NCI-H1694 treated with DMSO at 0.1 percent for 48 hours (cell line): ENCODE measurements around the gene SLC27A5.

Experiments used
- DNase-seq: peaks from one replicate; lab custom pipeline; 2025; lab: John Stamatoyannopoulos, UW

The SLC27A5 gene

GRCh38 chr19:58511353-58512208 is at the start of gene SLC27A5:
Gene SLC27A5 (minus strand): TSS chr19:58511992. CDS start chr19:58511955, 37 bp downstream.
- DNase-seq = no peak

GRCh38 chr19:58560921-58561320 is 49.1 kb upstream of the SLC27A5 start:
- no peak for DNase-seq

GRCh38 chr19:58560007-58560887 is 48.5 kb upstream of the SLC27A5 start:
- no peak for DNase-seq

GRCh38 chr19:58559275-58560006 is 47.6 kb upstream of the SLC27A5 start:
- DNase-seq = no peak

GRCh38 chr19:58558623-58559274 is 47.0 kb upstream of the SLC27A5 start:
- DNase-seq = no peak

GRCh38 chr19:58558066-58558622 is 46.4 kb upstream of the SLC27A5 start, which contains the start of gene UBE2M:
Gene UBE2M (minus strand): TSS chr19:58558611. CDS start chr19:58558381, 230 bp downstream.
- DNase-seq = no peak

GRCh38 chr19:58557221-58558065 is 45.7 kb upstream of the SLC27A5 start:
- DNase-seq = no peak

GRCh38 chr19:58556622-58557220 is 44.9 kb upstream of the SLC27A5 start:
- DNase-seq = no peak

GRCh38 chr19:58555920-58556621 is 44.3 kb upstream of the SLC27A5 start:
- DNase-seq = no peak

- no peak for DNase-seq
Observed at GRCh38 chr19:58555369-58555885, 43.6 kb upstream of the SLC27A5 start.

- DNase-seq = no peak
Observed at GRCh38 chr19:58554494-58555368, 42.9 kb upstream of the SLC27A5 start, which contains the start of gene CHMP2A. Gene CHMP2A (minus strand): TSS chr19:58555105. CDS start chr19:58554212, 893 bp downstream.

- no peak for DNase-seq
Observed at GRCh38 chr19:58553799-58554493, 42.2 kb upstream of the SLC27A5 start.

GRCh38 chr19:58552655-58553054 is 40.9 kb upstream of the SLC27A5 start:
- no peak for DNase-seq

- DNase-seq = no peak
Observed at GRCh38 chr19:58551577-58552471, 40.0 kb upstream of the SLC27A5 start.

- DNase-seq = no peak
Observed at GRCh38 chr19:58551123-58551497, 39.3 kb upstream of the SLC27A5 start.
